HCT116 (cell line): ENCODE measurements around the gene AK5. TPM values are rescaled to one million over a fixed set of nuclear protein-coding genes. Genes with fewer than 3 reads are reported as not detected.
A peak's percentile ranks its signal among the peaks of the same experiment; 100 is the strongest.

Experiments used
- ATAC-seq: fragments of 200-7000 bp; cut with Tn5 transposase; 2 replicates; pipeline ENCODE4 v1.9.1; 2020; ENCODE audit warnings: mild to moderate bottlenecking, moderate library complexity
- BruUV-seq: library from RNA; stranded (reverse); fragments of 400-500 nt; replicated peaks from 2 replicates; lab custom pipeline; 2021; lab: Mats Ljungman, UMichigan
- CTCF ChIA-PET: fragments of 300-600 bp; sonication (Branson Sonifier 250); formaldehyde crosslinking; loops from one replicate; lab custom pipeline; 2021; ENCODE audit warnings: antibody characterized with exemption; lab: Charles Lee
- POLR2A ChIA-PET: fragments of 300-600, 350-600 bp; sonication (Branson Sonifier 250); formaldehyde crosslinking; loops from one replicate; lab custom pipeline; 2021; ENCODE audit warnings: antibody characterized with exemption; lab: Charles Lee
- RAD21 ChIA-PET, 2 experiments: fragments of 300-600 bp; sonication (Branson Sonifier 250); formaldehyde crosslinking; loops; one replicate each; lab custom pipeline; 2023; ENCODE audit warnings: low total read pairs in 2 of 2; ENCODE audit not compliant: uncharacterized antibody in 2 of 2, unreplicated experiment in 2 of 2, low non-redundant PET in 1 of 2; lab: Charles Lee
- DNase-seq: peaks from one replicate; pipeline ENCODE4 v3.0.0-alpha.2; 2010; ENCODE audit warnings: low read depth, low spot score
- H2AFZ ChIP-seq: fragments of 200-600 bp; shearing (Covaris generic), sonication (generic); 2 replicates; pipeline ENCODE4 v1.6.1; 2017; ENCODE audit warnings: low read depth, mixed run types, mixed read lengths, antibody characterized with exemption, low read length; ENCODE audit not compliant: poor library complexity, severe bottlenecking
- H3K27ac ChIP-seq: 2 replicates; pipeline ENCODE4 v1.5.1; 2012; ENCODE audit warnings: low read depth, low read length
- H3K27me3 ChIP-seq: fragments of 200-600 bp; sonication (generic); 2 replicates; pipeline ENCODE4 v1.6.1; 2016; ENCODE audit warnings: mixed run types, low read length, mixed read lengths; ENCODE audit not compliant: insufficient read depth
- H3K36me3 ChIP-seq, 2 experiments: fragments of 200-500 bp in 1 of 2; fragments of 200-600 bp in 1 of 2; sonication (Bioruptor generic) in 1 of 2; sonication (generic) in 1 of 2; 2 replicates each; pipeline versions ENCODE4 v1.5.1 to v1.6.1; 2014 to 2016; ENCODE audit warnings: low read length in 2 of 2, inconsistent platforms in 1 of 2, mixed read lengths in 1 of 2, mixed run types in 1 of 2; ENCODE audit not compliant: insufficient read depth in 2 of 2, control insufficient read depth in 1 of 2
- H3K4me1 ChIP-seq, 2 experiments: fragments of 200-600 bp in 1 of 2; sonication (generic) in 1 of 2; 2 replicates each; pipeline versions ENCODE4 v1.5.1 to v1.6.1; 2012 to 2017; ENCODE audit warnings: low read length in 2 of 2, inconsistent platforms in 1 of 2, mild to moderate bottlenecking in 1 of 2, mixed read lengths in 1 of 2, mixed run types in 1 of 2, moderate library complexity in 1 of 2; ENCODE audit not compliant: insufficient read depth in 2 of 2, control insufficient read depth in 1 of 2
- H3K4me2 ChIP-seq: fragments of 200-600 bp; sonication (generic); 2 replicates; pipeline ENCODE4 v1.6.1; 2017; ENCODE audit warnings: mixed run types, low read length, mixed read lengths
- H3K4me3 ChIP-seq, 2 experiments: fragments of 200-600 bp in 1 of 2; sonication (generic) in 1 of 2; replicated peaks in 1 of 2; 2 replicates each; pipeline ENCODE4 v1.5.1; 2011 to 2016; ENCODE audit warnings: low read length in 2 of 2, control low read depth in 1 of 2, low read depth in 1 of 2, mild to moderate bottlenecking in 1 of 2, mixed read lengths in 1 of 2, mixed run types in 1 of 2
- H3K79me2 ChIP-seq: fragments of 200-600 bp; sonication (generic); 2 replicates; pipeline ENCODE4 v1.6.1; 2017; ENCODE audit warnings: mild to moderate bottlenecking, mixed run types, low read length, moderate library complexity, mixed read lengths; ENCODE audit not compliant: insufficient read depth
- H3K9ac ChIP-seq: fragments of 200-600 bp; sonication (generic); 2 replicates; pipeline ENCODE4 v1.6.1; 2016; ENCODE audit warnings: low read length, mixed read lengths
- H3K9me2 ChIP-seq: fragments of 200-600 bp; sonication (generic), shearing (Covaris generic); 2 replicates; pipeline ENCODE4 v1.6.1; 2017; ENCODE audit warnings: mixed run types, mild to moderate bottlenecking, moderate library complexity; ENCODE audit not compliant: insufficient read depth
- H3K9me3 ChIP-seq, 2 experiments: fragments of 200-500 bp in 1 of 2; fragments of 200-600 bp in 1 of 2; sonication (Bioruptor generic) in 1 of 2; sonication (generic) in 1 of 2; 2 replicates each; pipeline ENCODE4 v1.6.1; 2014 to 2017; ENCODE audit warnings: low read length in 2 of 2, mixed read lengths in 2 of 2, inconsistent platforms in 1 of 2, low read depth in 1 of 2, mild to moderate bottlenecking in 1 of 2, mixed run types in 1 of 2, moderate library complexity in 1 of 2; ENCODE audit not compliant: control insufficient read depth in 1 of 2, insufficient read depth in 1 of 2
- H4K20me1 ChIP-seq: fragments of 200-600 bp; sonication (generic), shearing (Covaris generic); 2 replicates; pipeline ENCODE4 v1.6.1; 2017; ENCODE audit warnings: mixed run types, mild to moderate bottlenecking, moderate library complexity; ENCODE audit not compliant: insufficient read depth
- CBX3 ChIP-seq: IDR thresholded peaks from 2 replicates; pipeline ENCODE4 v1.6.1; 2012; ENCODE audit warnings: low read depth
- CEBPB ChIP-seq: IDR thresholded peaks from 2 replicates; pipeline ENCODE4 v1.6.1; 2012; ENCODE audit warnings: low read depth
- CTCF ChIP-seq, 3 experiments: fragments of 200-600 bp in 1 of 3; sonication (generic) in 1 of 3; IDR thresholded peaks in 2 of 3; conservative IDR thresholded peaks in 1 of 3; 2 replicates each; pipeline ENCODE4 v1.5.1; 2012 to 2017; ENCODE audit warnings: low read depth in 2 of 3, low read length in 2 of 3, antibody characterized with exemption in 1 of 3, borderline replicate concordance in 1 of 3, control low read depth in 1 of 3, mild to moderate bottlenecking in 1 of 3, mixed read lengths in 1 of 3, mixed run types in 1 of 3, moderate library complexity in 1 of 3; ENCODE audit not compliant: insufficient read depth in 1 of 3
- EGR1 ChIP-seq: IDR thresholded peaks from 2 replicates; pipeline ENCODE4 v1.6.1; 2012; ENCODE audit warnings: low read depth
- EZH2 ChIP-seq: fragments of 200-600 bp; sonication (generic); IDR thresholded peaks from 2 replicates; pipeline ENCODE4 v1.6.1; 2017; ENCODE audit warnings: antibody characterized with exemption, mixed run types
- EZH2phosphoT487 ChIP-seq: fragments of 200-600 bp; IDR thresholded peaks from 2 replicates; pipeline ENCODE4 v1.6.1; 2018; ENCODE audit warnings: antibody characterized with exemption, borderline replicate concordance
- FOSL1 ChIP-seq: IDR thresholded peaks from 2 replicates; pipeline ENCODE4 v1.6.1; 2012; ENCODE audit warnings: low read depth
- JUND ChIP-seq: IDR thresholded peaks from 2 replicates; pipeline ENCODE4 v1.6.1; 2012
- MAX ChIP-seq: IDR thresholded peaks from 2 replicates; pipeline ENCODE4 v1.6.1; 2012
- POLR2A ChIP-seq: IDR thresholded peaks from 2 replicates; pipeline ENCODE4 v1.7.0; 2011; ENCODE audit warnings: borderline replicate concordance; ENCODE audit not compliant: insufficient read depth, insufficient read length; ENCODE audit errors: extremely low read depth
- SIN3A ChIP-seq: IDR thresholded peaks from 2 replicates; pipeline ENCODE4 v1.6.1; 2012; ENCODE audit warnings: low read depth
- SP1 ChIP-seq: IDR thresholded peaks from 2 replicates; pipeline ENCODE4 v1.6.1; 2012; ENCODE audit warnings: low read depth
- SRF ChIP-seq: IDR thresholded peaks from 2 replicates; pipeline ENCODE4 v1.6.1; 2012; ENCODE audit warnings: low read depth
- YY1 ChIP-seq: IDR thresholded peaks from 2 replicates; pipeline ENCODE4 v1.6.1; 2011; ENCODE audit warnings: low read length, low read depth, moderate library complexity, mild to moderate bottlenecking; ENCODE audit not compliant: insufficient replicate concordance; ENCODE audit errors: extremely low read depth
- ZBTB33 ChIP-seq: IDR thresholded peaks from 2 replicates; pipeline ENCODE4 v1.6.1; 2011; ENCODE audit warnings: mild to moderate bottlenecking, low read length, moderate library complexity; ENCODE audit not compliant: insufficient replicate concordance; ENCODE audit errors: extremely low read depth
- ZNF274 ChIP-seq: fragments of 200-500 bp; sonication (Bioruptor generic); IDR thresholded peaks from 2 replicates; pipeline ENCODE4 v1.6.1; 2014; ENCODE audit warnings: mild to moderate bottlenecking, low read depth, low read length, inconsistent platforms
- intact Hi-C: fragments of 100-400 bp; cut with micrococcal nuclease; formaldehyde crosslinking; loops from 2 replicates; pipeline ENCODE4 v1.10.0; 2022
- total RNA-seq: library from RNA; stranded (reverse); gene quantifications from one replicate; pipeline ENCODE4 v1.2.1, GENCODE V29; 2021; ENCODE audit not compliant: unreplicated experiment

AK5 gene
- total RNA-seq, 1 experiment from 2014 or later: 0.22 TPM

GRCh38 chr1:77313491-77313890 lies 31.7 kb downstream of the AK5 start:
- DNase-seq (peak; percentile 33), ATAC-seq (peak; percentile 100)
- Histone ChIP-seq H3K4me1 (peaks cover 0 to 6% of the 10 kb centered on the region in 2 experiments; a peak in 1 of 4 replicates), H3K79me2 (no peaks in the 10 kb centered on the region), H3K27ac (no peak overlapping the region), H3K9me2 (no peaks in the 10 kb centered on the region), H2AFZ (peak overlapping the region; percentile 85), H3K9ac (no peak overlapping the region), H3K4me3 (no peak overlapping the region), H3K4me2 (peak overlapping the region; percentile 34; the same call in 1 of the 2 replicates), H4K20me1 (no peaks in the 10 kb centered on the region), H3K9me3 (no peaks in the 10 kb centered on the region), H3K27me3 (no peaks in the 10 kb centered on the region), H3K36me3 (no peaks in the 10 kb centered on the region)
- no TSS peak for BruUV-seq
- peak; percentile 86 for TF ChIP-seq SRF
- no peak for TF ChIP-seq ZNF274
- TF ChIP-seq CBX3: 0 out of 2 replicates have a peak, but pooled peaks have one; percentile 31
- no peak for TF ChIP-seq JUND
- peak in 2 of 3 experiments; percentile 61 to 70; a peak in 4 of 6 replicates for TF ChIP-seq CTCF (IDR thresholded peaks at IDR 0.05 in 2 of 3, conservative IDR thresholded peaks at IDR 0.05 in 1 of 3; ENCODE audit: borderline replicate concordance in 1 of 3, insufficient read depth in 1 of 3, low read depth in 2 of 3, low read length in 2 of 3)
- no peak for TF ChIP-seq SIN3A
- TF ChIP-seq MAX: no peak
- POLR2A ChIA-PET: no interaction called here
- CTCF ChIA-PET: interaction anchor here (0.7 to 1.9 kb wide), 3 partner anchors 10 to 587 kb away, joined by 3 to 10 read pairs (median 3); no protein-coding TSS in a partner anchor
- intact Hi-C loops: loop anchor here (1.0 kb wide), 1 partner anchor 165 kb away; no protein-coding TSS in a partner anchor
- RAD21 ChIA-PET: no interaction called here

GRCh38 chr1:77316006-77316405 lies 34.2 kb downstream of the AK5 start:
- no peaks in the 10 kb centered on the region for H3K9me3 ChIP-seq
- no peak overlapping the region for H3K9ac ChIP-seq
- no peaks in the 10 kb centered on the region for H3K36me3 ChIP-seq
- BruUV-seq: no TSS peak
- DNase-seq: no peak
- no peaks in the 10 kb centered on the region for H3K9me2 ChIP-seq
- ChIA-PET RAD21 (no interaction called here), CTCF (no interaction called here), POLR2A (no interaction called here)
- peaks cover 0 to 6% of the 10 kb centered on the region in 2 experiments; a peak in 1 of 4 replicates for H3K4me1 ChIP-seq
- no peaks in the 10 kb centered on the region for H3K27me3 ChIP-seq
- no peak overlapping the region for H3K27ac ChIP-seq
- H3K4me3 ChIP-seq: no peak overlapping the region
- ATAC-seq: no peak
- no peak overlapping the region for H3K4me2 ChIP-seq
- no peak overlapping the region for H2AFZ ChIP-seq
- H3K79me2 ChIP-seq: no peaks in the 10 kb centered on the region
- intact Hi-C loops: no loop called here
- H4K20me1 ChIP-seq: no peaks in the 10 kb centered on the region
- TF ChIP-seq SIN3A (no peak), POLR2A (no peak), ZBTB33 (no peak), MAX (no peak), SP1 (no peak), EGR1 (no peak), FOSL1 (no peak), CBX3 (no peak), EZH2phosphoT487 (no peak), SRF (no peak), YY1 (no peak), EZH2 (no peak), CEBPB (no peak), JUND (no peak)
